DND-41 (cell line): ENCODE data around the gene CHD1L.

ENCODE experiments used
- EZH2 ChIP-seq: IDR thresholded peaks from 3 replicates; pipeline ENCODE4 v1.6.1; 2012; ENCODE audit warnings: borderline replicate concordance, low read depth, mild to moderate bottlenecking, moderate library complexity, low read length, inconsistent platforms; ENCODE audit not compliant: severe bottlenecking
- TF ChIP-seq, protein P1 (sequence below): IDR thresholded peaks from 2 replicates; pipeline ENCODE4 v1.5.1; 2012; ENCODE audit warnings: borderline replicate concordance, low read length, moderate library complexity, mild to moderate bottlenecking; ENCODE audit not compliant: poor library complexity, severe bottlenecking; ENCODE audit errors: extremely low read depth

DNA sequence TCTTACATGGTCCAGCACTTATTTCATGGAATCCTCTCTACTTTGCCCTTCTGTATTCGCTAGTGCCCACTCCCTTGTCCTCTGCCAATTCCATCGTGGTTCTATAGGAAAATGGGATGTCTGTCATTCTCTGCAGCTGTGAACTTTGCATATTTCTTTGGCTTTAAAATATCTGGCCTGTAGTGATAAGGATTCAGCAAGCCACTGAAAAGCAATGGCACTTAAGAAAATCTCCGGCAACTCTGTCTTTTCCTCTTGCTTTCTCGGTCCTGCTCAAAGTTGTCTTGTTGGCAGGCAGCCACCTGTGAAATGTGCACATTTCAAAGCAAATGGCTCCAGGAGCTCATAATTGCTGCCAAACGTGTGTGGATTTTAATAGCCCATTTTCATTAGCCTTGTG lies 91.8 kb downstream of the CHD1L start:
- TF ChIP-seq, protein P1, sequence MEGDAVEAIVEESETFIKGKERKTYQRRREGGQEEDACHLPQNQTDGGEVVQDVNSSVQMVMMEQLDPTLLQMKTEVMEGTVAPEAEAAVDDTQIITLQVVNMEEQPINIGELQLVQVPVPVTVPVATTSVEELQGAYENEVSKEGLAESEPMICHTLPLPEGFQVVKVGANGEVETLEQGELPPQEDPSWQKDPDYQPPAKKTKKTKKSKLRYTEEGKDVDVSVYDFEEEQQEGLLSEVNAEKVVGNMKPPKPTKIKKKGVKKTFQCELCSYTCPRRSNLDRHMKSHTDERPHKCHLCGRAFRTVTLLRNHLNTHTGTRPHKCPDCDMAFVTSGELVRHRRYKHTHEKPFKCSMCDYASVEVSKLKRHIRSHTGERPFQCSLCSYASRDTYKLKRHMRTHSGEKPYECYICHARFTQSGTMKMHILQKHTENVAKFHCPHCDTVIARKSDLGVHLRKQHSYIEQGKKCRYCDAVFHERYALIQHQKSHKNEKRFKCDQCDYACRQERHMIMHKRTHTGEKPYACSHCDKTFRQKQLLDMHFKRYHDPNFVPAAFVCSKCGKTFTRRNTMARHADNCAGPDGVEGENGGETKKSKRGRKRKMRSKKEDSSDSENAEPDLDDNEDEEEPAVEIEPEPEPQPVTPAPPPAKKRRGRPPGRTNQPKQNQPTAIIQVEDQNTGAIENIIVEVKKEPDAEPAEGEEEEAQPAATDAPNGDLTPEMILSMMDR, result no peak
- TF ChIP-seq EZH2, result no peak
